Measurements from ENCODE around the gene NPVF.

NPVF gene

GRCh38 chr7:25250386-25250785, 22.1 kb upstream of the NPVF start:
- Mint-ChIP-seq H3K36me3 (ENCODE audit: low read depth) (no peaks in the 10 kb centered on the region), H3K4me3 (no peak overlapping the region), H3K9me3 (peaks cover 16% of the 10 kb centered on the region), H3K4me1 (peaks cover 1% of the 10 kb centered on the region), H3K27ac (no peak overlapping the region), H3K27me3 (ENCODE audit: low read depth, poor library complexity) (peaks cover 8% of the 10 kb centered on the region)
- no peak for DNase-seq
- no peak for TF ChIP-seq CTCF (IDR thresholded peaks at IDR 0.05)

GRCh38 chr7:25249772-25250171, 21.5 kb upstream of the NPVF start:
- no peak overlapping the region for H3K4me3 Mint-ChIP-seq
- no peak for TF ChIP-seq CTCF (IDR thresholded peaks at IDR 0.05)
- no peak for DNase-seq
- H3K9me3 Mint-ChIP-seq = peaks cover 16% of the 10 kb centered on the region
- H3K27me3 Mint-ChIP-seq (ENCODE audit: low read depth, poor library complexity) = peaks cover 8% of the 10 kb centered on the region
- H3K4me1 Mint-ChIP-seq = no peaks in the 10 kb centered on the region
- H3K36me3 Mint-ChIP-seq (ENCODE audit: low read depth) = no peaks in the 10 kb centered on the region
- no peak overlapping the region for H3K27ac Mint-ChIP-seq

- Mint-ChIP-seq H3K27ac (no peak overlapping the region), H3K4me3 (no peak overlapping the region), H3K27me3 (ENCODE audit: low read depth, poor library complexity) (peaks cover 5% of the 10 kb centered on the region), H3K4me1 (no peaks in the 10 kb centered on the region), H3K36me3 (ENCODE audit: low read depth) (no peaks in the 10 kb centered on the region), H3K9me3 (peaks cover 13% of the 10 kb centered on the region)
- no peak for TF ChIP-seq CTCF (IDR thresholded peaks at IDR 0.05)
- DNase-seq = no peak
These were observed 18.0 kb upstream of the NPVF start for GRCh38 chr7:25246306-25246705.

- H3K4me1 Mint-ChIP-seq = peaks cover 5% of the 10 kb centered on the region
- H3K27ac Mint-ChIP-seq = no peak overlapping the region
- H3K4me3 Mint-ChIP-seq = no peak overlapping the region
- no peak for TF ChIP-seq CTCF (IDR thresholded peaks at IDR 0.05)
- no peaks in the 10 kb centered on the region for H3K36me3 Mint-ChIP-seq (ENCODE audit: low read depth)
- DNase-seq = no peak
- H3K9me3 Mint-ChIP-seq = peaks cover 8% of the 10 kb centered on the region
- H3K27me3 Mint-ChIP-seq (ENCODE audit: low read depth, poor library complexity) = peaks cover 3% of the 10 kb centered on the region
These were observed 16.2 kb upstream of the NPVF start for GRCh38 chr7:25244254-25245033.

DNA sequence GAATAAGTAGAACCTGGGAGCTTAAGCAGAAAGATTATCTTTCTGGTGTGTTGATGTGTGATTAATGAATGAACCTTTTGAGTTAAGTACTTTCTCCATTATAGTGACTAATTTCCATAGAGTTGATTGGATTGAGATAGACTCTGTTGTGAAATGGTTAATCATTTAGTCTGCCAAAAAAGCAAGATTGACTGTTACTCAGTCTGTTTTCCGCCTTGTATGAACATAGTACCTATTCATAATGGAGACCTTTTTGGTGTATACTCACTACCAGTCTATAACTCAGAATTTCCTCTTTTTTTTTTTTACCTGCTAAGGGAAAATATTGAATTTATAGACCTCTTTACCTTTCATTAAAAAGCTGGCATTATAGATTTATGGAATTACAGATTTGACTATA, 14.4 kb upstream of the NPVF start:
- H3K4me3 Mint-ChIP-seq = no peak overlapping the region
- H3K27ac Mint-ChIP-seq = no peak overlapping the region
- no peak for TF ChIP-seq CTCF (IDR thresholded peaks at IDR 0.05)
- DNase-seq = no peak
- H3K9me3 Mint-ChIP-seq = no peaks in the 10 kb centered on the region
- H3K4me1 Mint-ChIP-seq = peaks cover 5% of the 10 kb centered on the region
- no peaks in the 10 kb centered on the region for H3K36me3 Mint-ChIP-seq (ENCODE audit: low read depth)
- H3K27me3 Mint-ChIP-seq (ENCODE audit: low read depth, poor library complexity) = no peaks in the 10 kb centered on the region

DNA sequence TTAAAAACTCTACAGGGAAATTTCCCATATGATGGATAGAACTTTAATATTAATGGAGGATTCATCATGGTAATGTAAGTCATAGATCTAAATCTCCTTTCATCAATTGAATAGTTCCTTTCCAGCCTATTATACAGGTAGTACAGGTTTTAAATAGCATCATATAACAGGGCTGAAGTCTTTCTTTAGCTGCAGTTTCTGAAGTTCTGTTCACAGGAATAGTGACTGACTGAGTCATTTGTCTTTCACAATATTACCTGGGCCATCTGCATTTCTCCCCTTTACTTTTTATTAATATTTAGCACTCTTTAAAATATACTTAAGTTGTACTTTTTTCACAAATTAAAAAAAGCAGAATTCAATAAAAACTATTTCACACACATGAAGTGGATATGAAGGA, 12.6 kb upstream of the NPVF start:
- Mint-ChIP-seq H3K9me3 (no peaks in the 10 kb centered on the region), H3K4me1 (peaks cover 5% of the 10 kb centered on the region), H3K36me3 (ENCODE audit: low read depth) (no peaks in the 10 kb centered on the region), H3K27me3 (ENCODE audit: low read depth, poor library complexity) (no peaks in the 10 kb centered on the region), H3K27ac (no peak overlapping the region), H3K4me3 (no peak overlapping the region)
- DNase-seq = no peak
- TF ChIP-seq CTCF (IDR thresholded peaks at IDR 0.05) = no peak
